HG02798 (cell line): Measurements from ENCODE around the gene SLC48A1.
"Not testable (repeated sequence)": the region's sequence is repeated elsewhere in the genome, so short reads cannot be mapped to it uniquely, and the experiment has no call there.

Experiments
- ATAC-seq: cut with Tn5 transposase; IDR thresholded peaks from one replicate; pipeline ENCODE4 v1.9.1; 2021; ENCODE audit warnings: mild to moderate bottlenecking; ENCODE audit not compliant: unreplicated experiment, poor library complexity

The SLC48A1 gene

DNA sequence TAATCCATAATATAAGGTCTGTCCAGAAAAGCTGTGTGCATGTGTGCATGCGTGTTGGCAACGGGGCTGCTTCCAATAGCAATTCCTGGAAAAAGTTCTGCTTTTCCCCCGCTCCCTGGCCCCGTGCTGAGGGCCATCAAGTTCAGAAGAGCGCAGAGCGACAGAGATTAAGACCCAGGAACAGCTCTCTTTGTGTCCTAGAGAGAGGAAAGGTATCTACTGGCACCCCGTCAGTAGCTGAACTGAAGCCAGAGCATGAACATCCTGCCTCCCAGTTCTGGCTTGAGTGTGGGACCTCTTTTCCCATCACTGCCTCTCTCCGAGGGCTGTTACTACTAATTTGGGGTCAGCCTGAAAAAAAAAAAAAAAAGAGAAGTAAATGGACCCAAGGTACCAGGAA lies 31.1 kb downstream of the SLC48A1 start:
- no peak for ATAC-seq

DNA sequence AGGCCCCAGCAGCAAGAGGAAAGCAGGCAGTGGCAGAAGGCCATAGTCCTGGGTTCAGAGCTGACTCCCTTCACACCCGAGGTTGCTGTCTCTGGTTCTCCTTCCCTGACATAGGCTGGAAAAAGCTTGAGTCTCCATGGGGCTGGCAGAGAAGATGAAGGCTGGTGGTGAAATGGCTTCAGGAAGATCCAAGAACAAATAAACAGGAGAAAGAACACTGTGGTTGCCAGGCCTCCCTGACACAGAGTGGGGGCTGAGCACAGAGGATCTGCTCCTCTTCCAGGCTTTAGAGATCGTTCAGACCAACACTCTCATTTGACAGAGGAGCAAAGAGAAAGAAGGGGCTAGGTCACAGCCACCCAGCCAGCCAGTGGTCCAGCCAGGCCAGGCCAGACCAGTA lies 32.4 kb downstream of the SLC48A1 start:
- no peak for ATAC-seq

DNA sequence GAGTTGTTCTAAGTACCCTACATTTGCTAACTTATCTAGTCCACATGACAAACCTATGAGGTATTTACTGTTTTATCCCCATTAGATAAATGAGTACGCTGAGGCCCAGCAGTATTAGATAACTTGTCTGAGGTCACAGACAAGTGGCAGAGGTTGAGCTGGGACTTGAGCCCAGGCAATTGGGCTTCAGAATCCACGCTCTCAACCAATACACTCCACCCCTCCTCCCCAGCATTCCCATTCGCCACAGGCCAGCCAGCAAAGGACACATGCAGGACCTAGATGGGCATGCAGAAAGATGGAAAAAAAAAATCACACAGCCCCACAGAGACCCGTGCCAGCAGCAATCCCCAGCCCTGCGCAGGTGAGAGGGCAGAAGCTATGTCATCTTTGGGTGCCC lies 34.3 kb downstream of the SLC48A1 start:
- ATAC-seq, result no peak

GRCh38 chr12:47808050-47808449 lies 35.0 kb downstream of the SLC48A1 start:
- ATAC-seq, result peak; percentile 39

DNA sequence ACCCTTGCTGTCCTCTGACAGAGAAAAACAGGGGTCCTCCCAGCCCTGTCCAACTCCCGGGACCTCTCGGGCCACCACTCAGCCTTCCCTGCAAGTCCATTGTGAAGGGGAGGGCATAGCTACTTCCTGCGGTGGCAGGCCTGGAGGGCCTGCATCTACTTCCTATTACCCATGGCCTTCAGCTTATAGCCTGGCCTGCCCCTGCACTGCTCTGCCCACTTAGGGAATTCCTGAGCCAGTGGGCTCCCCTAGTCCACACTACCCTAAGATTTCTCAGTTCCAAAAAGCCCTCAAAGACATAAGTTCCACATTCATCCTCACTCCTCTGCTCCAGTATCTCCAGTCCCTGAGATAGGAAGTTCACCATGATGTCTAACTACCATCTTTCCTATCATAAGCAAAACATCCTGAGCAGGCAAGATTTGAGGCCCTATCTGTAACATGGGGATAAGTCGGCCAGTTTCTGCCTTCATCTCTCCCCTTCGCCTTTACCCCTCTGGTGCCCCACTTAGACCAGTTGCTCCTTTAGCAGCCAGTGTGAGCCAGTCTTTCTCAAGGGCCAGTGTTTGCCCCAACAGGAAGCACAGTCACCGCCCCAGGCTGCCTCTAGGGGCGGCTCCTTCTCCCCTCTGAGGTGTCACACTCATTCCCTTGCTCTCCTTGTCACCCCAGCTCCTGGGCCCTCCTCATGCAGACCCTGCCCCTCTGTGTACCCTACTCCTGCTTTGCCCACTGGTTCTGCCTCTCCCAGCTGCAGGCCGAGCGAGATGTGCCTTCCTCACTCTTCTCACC lies 35.7 kb downstream of the SLC48A1 start:
- no peak for ATAC-seq

- ATAC-seq, result not testable (repeated sequence)
Measured at GRCh38 chr12:47809518-47809917, 36.5 kb downstream of the SLC48A1 start.

- no peak for ATAC-seq
Measured at GRCh38 chr12:47811072-47811396, 38.0 kb downstream of the SLC48A1 start.

DNA sequence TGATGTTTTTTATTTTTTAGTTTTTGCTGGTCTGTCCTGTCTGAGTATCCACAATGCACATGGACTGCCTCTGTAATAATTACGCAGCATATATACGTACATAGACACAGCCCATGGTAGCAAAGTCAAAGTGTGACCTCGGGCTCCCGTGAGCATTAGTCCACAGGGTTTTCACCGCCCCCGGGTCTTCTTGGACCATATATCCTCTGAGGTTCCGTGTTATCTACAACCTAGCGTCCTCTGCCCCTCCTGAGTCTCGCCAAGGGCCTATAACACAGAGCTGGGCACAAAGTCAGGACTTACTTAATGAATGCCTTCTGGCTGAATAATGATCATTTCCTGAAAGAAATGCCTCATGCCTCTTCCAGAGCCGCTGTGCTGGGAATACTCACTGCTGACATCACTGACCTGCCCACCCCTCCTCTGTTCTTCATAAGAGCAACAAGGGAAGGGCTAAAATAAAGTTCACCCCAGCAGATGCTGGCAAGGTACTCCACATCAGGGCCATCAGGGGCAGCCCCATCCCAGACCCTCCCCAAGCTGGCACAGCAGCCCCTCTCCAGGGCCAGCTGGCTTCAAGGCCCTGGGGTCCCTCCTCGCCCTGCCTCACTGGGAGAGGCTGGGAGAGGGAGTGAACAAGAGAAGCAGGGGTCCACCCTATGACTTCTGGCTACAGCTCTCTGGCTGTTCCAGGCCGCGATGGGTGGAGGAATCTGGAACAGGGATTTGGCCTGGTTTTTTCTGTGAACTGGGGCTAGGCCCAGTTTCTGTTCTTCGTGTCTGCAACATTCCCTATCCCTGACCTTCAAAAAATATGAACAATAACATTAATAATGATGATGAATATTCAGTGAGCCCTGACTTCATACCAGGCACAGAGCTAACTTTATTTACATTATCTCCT lies 38.8 kb downstream of the SLC48A1 start:
- ATAC-seq, result no peak

DNA sequence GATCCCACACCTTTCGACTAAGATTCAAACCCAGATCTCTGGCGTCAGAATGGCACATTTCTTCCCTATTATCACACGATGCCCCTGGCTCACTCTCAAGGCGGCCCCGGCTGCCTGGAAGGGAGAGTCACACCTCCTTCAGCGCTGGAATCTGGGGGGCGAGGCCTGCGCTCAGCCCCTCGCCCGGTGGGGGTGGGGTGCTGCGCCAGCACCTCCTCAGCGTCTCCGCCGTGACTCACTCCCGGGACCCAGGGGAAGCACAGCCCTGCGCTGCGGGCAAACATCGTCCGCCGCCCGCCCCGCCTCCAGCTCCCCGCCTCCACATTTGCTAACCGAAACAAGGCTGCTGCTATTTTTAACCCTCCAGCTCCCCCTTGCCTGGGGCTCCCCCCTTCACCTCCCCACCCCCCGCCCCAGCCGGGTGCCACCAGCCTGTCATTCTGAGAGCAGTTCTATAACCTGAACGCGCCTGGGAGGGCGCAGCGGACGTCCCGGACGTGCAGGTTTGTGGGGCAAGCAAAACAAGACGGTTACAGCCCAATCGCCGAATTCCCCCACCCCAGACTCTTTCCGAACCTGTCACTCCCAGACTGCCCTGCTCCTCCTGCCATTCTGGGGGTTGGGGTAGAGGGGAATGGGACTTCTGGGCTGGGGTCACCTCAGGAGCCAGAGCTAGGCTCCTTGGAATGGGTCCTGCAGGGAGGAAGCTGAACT lies 39.9 kb downstream of the SLC48A1 start:
- ATAC-seq, result peak; percentile 75

DNA sequence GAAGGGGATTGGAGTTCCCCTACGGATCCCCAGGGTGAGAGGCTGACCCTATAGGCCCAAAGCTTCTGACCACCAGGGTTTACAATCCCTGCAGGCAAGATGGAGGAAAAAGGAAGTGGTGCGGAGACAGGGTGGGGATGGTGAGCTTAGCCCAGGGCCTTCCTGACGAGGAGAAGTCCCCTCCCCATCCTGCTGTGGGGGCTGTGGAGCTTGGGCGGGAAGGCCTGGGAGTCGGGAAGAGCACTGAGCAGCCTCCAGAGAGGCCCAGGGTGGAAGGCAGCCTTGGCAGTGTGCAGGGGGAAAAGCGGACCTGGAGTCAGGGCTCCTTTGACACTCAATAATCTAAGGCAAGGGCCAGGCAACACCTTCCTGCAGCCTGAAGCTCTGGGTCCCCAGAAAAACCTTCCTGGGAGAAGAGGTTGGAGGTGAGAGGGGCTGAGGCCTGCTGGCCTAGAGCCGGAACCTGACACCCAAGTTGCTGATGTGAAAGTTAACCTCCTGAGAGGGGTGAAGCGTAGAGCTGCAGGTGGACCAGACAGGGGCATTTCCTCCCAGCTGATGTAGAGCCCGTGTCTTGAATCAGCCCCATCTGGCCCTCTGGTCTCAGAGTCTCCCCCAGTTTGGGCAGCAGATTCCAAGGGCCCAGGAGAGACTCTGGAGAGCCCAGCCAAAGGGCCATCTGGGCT lies 40.6 kb downstream of the SLC48A1 start:
- peak; percentile 31 for ATAC-seq

DNA sequence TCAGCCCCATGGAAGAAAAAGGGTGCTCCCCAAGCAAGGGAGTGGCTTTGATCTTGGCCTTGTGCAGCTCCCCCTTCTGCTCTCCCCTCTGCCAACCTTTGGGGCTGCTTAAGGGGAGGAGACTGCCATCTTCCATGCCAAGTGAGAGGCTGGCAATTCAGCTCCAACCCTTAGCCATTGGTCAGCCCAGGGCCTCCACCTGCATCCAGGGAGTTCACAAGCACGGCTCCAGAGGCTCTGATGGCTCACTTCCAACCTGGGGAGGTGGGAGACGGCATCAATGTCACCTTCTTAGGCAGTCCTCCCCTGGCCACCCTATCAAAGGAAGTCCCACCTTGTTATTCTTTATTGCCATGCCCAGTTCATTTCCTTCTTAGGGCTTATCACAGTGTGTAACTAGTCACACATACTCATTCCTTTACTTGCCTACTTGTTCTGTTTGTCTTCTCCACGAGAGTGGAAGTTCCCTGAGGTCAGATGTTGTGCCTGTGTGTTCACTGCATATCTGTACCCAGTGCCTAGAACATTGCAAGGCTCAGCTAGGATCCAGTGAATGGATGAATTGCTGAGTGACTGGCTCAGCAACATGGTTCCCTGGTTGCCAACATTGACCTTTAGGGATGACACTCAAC lies 41.6 kb downstream of the SLC48A1 start:
- ATAC-seq, result no peak

- ATAC-seq, result not testable (repeated sequence)
Measured at GRCh38 chr12:47815447-47815846, 42.4 kb downstream of the SLC48A1 start.

GRCh38 chr12:47816403-47817271 lies 43.6 kb downstream of the SLC48A1 start:
- ATAC-seq, result no peak

- no peak for ATAC-seq
Measured at GRCh38 chr12:47817272-47818006, 44.4 kb downstream of the SLC48A1 start.

DNA sequence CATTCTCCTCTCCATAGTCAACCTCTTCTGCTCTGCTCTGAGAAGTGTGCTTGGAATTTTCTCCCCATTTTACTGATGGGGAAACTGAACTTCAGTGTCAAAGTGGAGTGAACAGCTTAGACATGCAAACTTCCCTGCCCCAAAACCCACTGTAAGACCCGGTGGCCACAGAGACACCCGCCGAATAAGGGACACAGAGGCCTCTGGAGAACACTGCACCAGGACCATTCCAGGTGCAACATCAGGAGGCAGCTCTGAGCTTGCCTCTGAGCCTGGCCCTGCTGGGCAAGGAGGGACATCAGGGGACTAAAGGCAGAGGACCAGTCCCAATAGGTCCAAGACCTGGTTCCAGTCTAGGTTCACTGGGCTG lies 45.0 kb downstream of the SLC48A1 start:
- no peak for ATAC-seq

GRCh38 chr12:47818467-47819137 lies 45.6 kb downstream of the SLC48A1 start:
- no peak for ATAC-seq

- peak; percentile 34 for ATAC-seq
Measured at GRCh38 chr12:47819138-47819895, 46.3 kb downstream of the SLC48A1 start.
